GM12878 (cell line): ENCODE results near the gene CTSW. TPM values are rescaled to one million over a fixed set of nuclear protein-coding genes. Genes with fewer than 3 reads are reported as not detected.

ENCODE experiments used
- CHD1 ChIP-seq: IDR thresholded peaks from 2 replicates; pipeline ENCODE4 v1.6.1; 2012; ENCODE audit warnings: low read depth, low read length, improper control_type of control experiment
- CUX1 ChIP-seq: IDR thresholded peaks from 2 replicates; pipeline ENCODE4 v1.6.1; 2012; ENCODE audit warnings: improper control_type of control experiment, low read depth, low read length; ENCODE audit not compliant: insufficient replicate concordance
- EP300 ChIP-seq, 2 experiments: fragments of 150-350 bp in 1 of 2; IDR thresholded peaks; 2 replicates each; pipeline ENCODE4 v1.6.1; 2011 to 2012; ENCODE audit warnings: low read depth in 2 of 2, low read length in 2 of 2, borderline replicate concordance in 1 of 2, improper control_type of control experiment in 1 of 2, inconsistent platforms in 1 of 2; ENCODE audit not compliant: control insufficient read depth in 1 of 2
- FOS ChIP-seq: IDR thresholded peaks from 3 replicates; pipeline ENCODE4 v1.6.1; 2011; ENCODE audit warnings: borderline replicate concordance; ENCODE audit not compliant: insufficient read length; ENCODE audit errors: extremely low read depth
- MEF2A ChIP-seq: IDR thresholded peaks from 2 replicates; pipeline ENCODE4 v1.6.1; 2011; ENCODE audit warnings: low read depth, mild to moderate bottlenecking, low read length, moderate library complexity; ENCODE audit not compliant: insufficient read depth
- MEF2B ChIP-seq: fragments of 450-650 bp; IDR thresholded peaks from 2 replicates; pipeline ENCODE4 v1.6.1; 2018; ENCODE audit warnings: mild to moderate bottlenecking, moderate library complexity; ENCODE audit not compliant: partially characterized antibody, poor library complexity, severe bottlenecking
- NR2F1 ChIP-seq: fragments of 450-650 bp; conservative IDR thresholded peaks from 2 replicates; pipeline ENCODE4 v1.6.1; 2017; ENCODE audit warnings: mild to moderate bottlenecking
- NRF1 ChIP-seq: conservative IDR thresholded peaks from 2 replicates; pipeline ENCODE4 v1.6.1; 2011; ENCODE audit warnings: mild to moderate bottlenecking, low read depth, low read length, improper control_type of control experiment
- SMAD1 ChIP-seq: fragments of 450-650 bp; IDR thresholded peaks from 2 replicates; pipeline ENCODE4 v1.6.1; 2018; ENCODE audit warnings: mild to moderate bottlenecking, low read depth; ENCODE audit not compliant: partially characterized antibody
- SPI1 ChIP-seq: IDR thresholded peaks from 2 replicates; pipeline ENCODE4 v1.6.1; 2011; ENCODE audit warnings: low read depth, mild to moderate bottlenecking, low read length, moderate library complexity, borderline replicate concordance; ENCODE audit not compliant: insufficient read depth
- STAT1 ChIP-seq: fragments of 450-650 bp; conservative IDR thresholded peaks from 2 replicates; pipeline ENCODE4 v1.6.1; 2014; ENCODE audit warnings: antibody characterized with exemption, mild to moderate bottlenecking
- TCF12 ChIP-seq: IDR thresholded peaks from 2 replicates; pipeline ENCODE4 v1.6.1; 2011; ENCODE audit warnings: low read depth, mild to moderate bottlenecking, low read length
- TCF3 ChIP-seq: IDR thresholded peaks from 2 replicates; pipeline ENCODE4 v1.6.1; 2012; ENCODE audit warnings: low read depth, mild to moderate bottlenecking, low read length, borderline replicate concordance; ENCODE audit not compliant: insufficient read depth
- polyA plus RNA-seq, 11 experiments: library from polyadenylated mRNA; depleted of rRNA in 4 of 11; unstranded in 6 of 11; stranded (reverse) in 5 of 11; fragments of >200 nt; fragmentation: Nextera tagmentation in 4 of 11; fragmentation: Illumina TruSeq in 1 of 11; extraction: Ambion mirVana in 4 of 11; extraction: Trizol in 1 of 11; gene quantifications; 1 replicate in 1 of 11; 2 replicates in 10 of 11; pipeline versions ENCODE4 v1.2.1 to v1.2.3, GENCODE V29; 2011 to 2016; ENCODE audit warnings: inconsistent platforms in 2 of 11, missing spikeins in 2 of 11, low read depth in 1 of 11
- total RNA-seq, 4 experiments: library from RNA; depleted of rRNA in 3 of 4; stranded (reverse); fragments of >200 nt in 3 of 4; fragmentation: Illumina TruSeq in 1 of 4; extraction: Trizol in 1 of 4; gene quantifications; 2 replicates each; pipeline versions ENCODE4 v1.2.1 to v1.2.3, GENCODE V29; 2013 to 2021
- TF ChIP-seq, protein P1 (sequence below): fragments of 450-650 bp; formaldehyde crosslinking; IDR thresholded peaks from 2 replicates; pipeline ENCODE4 v1.4.0; 2020; ENCODE audit warnings: mild to moderate bottlenecking, moderate library complexity
- TF ChIP-seq, protein P2 (sequence below): fragments of 450-650 bp; formaldehyde crosslinking; IDR thresholded peaks from 2 replicates; pipeline ENCODE4 v1.4.0; 2022; ENCODE audit warnings: mild to moderate bottlenecking, moderate library complexity

The CTSW gene
- total and polyA plus RNA-seq, 10 of the 15 experiments (the other 5 are each of a cell fraction or from before 2014, with no cell fraction given): 0.53 to 12.0 (median 1.7) TPM

GRCh38 chr11:65859095-65859811, 20.4 kb upstream of the CTSW start (continued):
- TF ChIP-seq CUX1: no peak
- TF ChIP-seq NRF1: no peak
- peak; percentile 43; the same call in 1 of the 2 replicates for TF ChIP-seq SPI1
- no peak for TF ChIP-seq MEF2A
- TF ChIP-seq CHD1: no peak
- 0 out of 2 replicates have a peak, but pooled peaks have one; percentile 8 for TF ChIP-seq NR2F1
- TF ChIP-seq EP300 (IDR thresholded peaks at IDR 0.05; ENCODE audit: borderline replicate concordance in 1 of 2, control insufficient read depth in 1 of 2, low read depth in 2 of 2, low read length in 2 of 2): no peak
- TF ChIP-seq TCF12: 0 out of 2 replicates have a peak, but pooled peaks have one; percentile 47
- TF ChIP-seq STAT1: no peak
- TF ChIP-seq, protein P1, sequence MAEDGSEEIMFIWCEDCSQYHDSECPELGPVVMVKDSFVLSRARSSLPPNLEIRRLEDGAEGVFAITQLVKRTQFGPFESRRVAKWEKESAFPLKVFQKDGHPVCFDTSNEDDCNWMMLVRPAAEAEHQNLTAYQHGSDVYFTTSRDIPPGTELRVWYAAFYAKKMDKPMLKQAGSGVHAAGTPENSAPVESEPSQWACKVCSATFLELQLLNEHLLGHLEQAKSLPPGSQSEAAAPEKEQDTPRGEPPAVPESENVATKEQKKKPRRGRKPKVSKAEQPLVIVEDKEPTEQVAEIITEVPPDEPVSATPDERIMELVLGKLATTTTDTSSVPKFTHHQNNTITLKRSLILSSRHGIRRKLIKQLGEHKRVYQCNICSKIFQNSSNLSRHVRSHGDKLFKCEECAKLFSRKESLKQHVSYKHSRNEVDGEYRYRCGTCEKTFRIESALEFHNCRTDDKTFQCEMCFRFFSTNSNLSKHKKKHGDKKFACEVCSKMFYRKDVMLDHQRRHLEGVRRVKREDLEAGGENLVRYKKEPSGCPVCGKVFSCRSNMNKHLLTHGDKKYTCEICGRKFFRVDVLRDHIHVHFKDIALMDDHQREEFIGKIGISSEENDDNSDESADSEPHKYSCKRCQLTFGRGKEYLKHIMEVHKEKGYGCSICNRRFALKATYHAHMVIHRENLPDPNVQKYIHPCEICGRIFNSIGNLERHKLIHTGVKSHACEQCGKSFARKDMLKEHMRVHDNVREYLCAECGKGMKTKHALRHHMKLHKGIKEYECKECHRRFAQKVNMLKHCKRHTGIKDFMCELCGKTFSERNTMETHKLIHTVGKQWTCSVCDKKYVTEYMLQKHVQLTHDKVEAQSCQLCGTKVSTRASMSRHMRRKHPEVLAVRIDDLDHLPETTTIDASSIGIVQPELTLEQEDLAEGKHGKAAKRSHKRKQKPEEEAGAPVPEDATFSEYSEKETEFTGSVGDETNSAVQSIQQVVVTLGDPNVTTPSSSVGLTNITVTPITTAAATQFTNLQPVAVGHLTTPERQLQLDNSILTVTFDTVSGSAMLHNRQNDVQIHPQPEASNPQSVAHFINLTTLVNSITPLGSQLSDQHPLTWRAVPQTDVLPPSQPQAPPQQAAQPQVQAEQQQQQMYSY (CRISPR knock-in tag): no peak
- TF ChIP-seq, protein P2, sequence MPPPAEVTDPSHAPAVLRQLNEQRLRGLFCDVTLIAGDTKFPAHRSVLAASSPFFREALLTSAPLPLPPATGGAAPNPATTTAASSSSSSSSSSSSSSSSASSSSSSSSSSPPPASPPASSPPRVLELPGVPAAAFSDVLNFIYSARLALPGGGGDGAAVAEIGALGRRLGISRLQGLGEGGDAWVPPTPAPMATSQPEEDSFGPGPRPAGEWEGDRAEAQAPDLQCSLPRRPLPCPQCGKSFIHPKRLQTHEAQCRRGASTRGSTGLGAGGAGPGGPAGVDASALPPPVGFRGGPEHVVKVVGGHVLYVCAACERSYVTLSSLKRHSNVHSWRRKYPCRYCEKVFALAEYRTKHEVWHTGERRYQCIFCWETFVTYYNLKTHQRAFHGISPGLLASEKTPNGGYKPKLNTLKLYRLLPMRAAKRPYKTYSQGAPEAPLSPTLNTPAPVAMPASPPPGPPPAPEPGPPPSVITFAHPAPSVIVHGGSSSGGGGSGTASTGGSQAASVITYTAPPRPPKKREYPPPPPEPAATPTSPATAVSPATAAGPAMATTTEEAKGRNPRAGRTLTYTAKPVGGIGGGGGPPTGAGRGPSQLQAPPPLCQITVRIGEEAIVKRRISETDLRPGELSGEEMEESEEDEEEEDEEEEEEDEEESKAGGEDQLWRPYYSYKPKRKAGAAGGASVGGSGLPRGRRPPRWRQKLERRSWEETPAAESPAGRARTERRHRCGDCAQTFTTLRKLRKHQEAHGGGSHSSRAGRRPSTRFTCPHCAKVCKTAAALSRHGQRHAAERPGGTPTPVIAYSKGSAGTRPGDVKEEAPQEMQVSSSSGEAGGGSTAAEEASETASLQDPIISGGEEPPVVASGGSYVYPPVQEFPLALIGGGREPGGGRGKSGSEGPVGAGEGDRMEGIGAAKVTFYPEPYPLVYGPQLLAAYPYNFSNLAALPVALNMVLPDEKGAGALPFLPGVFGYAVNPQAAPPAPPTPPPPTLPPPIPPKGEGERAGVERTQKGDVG (CRISPR knock-in tag): no peak
- no peak for TF ChIP-seq FOS
- TF ChIP-seq MEF2B: no peak
- TF ChIP-seq SMAD1: no peak
- TF ChIP-seq TCF3: peak; percentile 24; the same call in 1 of the 2 replicates
